ENCODE results near the gene CD151. TPM values are rescaled to one million over a fixed set of nuclear protein-coding genes. Genes with fewer than 3 reads are reported as not detected.

The CD151 gene
- total RNA-seq, 1 experiment from 2014 or later, result 892 TPM

- no peak for DNase-seq (ENCODE audit: low spot score)
Observed at GRCh38 chr11:815675-816432, 16.9 kb upstream of the CD151 start.

GRCh38 chr11:816433-816779 lies 16.3 kb upstream of the CD151 start:
- no peak for DNase-seq (ENCODE audit: low spot score)

- DNase-seq (ENCODE audit: low spot score), result peak; percentile 46
Observed at GRCh38 chr11:818396-819128, 14.2 kb upstream of the CD151 start, which contains the start of gene PNPLA2. Gene PNPLA2, plus strand, starts transcription at chr11:818914. Its CDS starts 805 bp downstream, at chr11:819719.

- DNase-seq (ENCODE audit: low spot score), result peak; percentile 70
Observed at GRCh38 chr11:819129-819931, 13.4 kb upstream of the CD151 start.

GRCh38 chr11:819943-820649 lies 12.7 kb upstream of the CD151 start:
- DNase-seq (ENCODE audit: low spot score), result peak; percentile 88

- peak; percentile 95 for DNase-seq (ENCODE audit: low spot score)
Observed at GRCh38 chr11:820655-821511, 11.9 kb upstream of the CD151 start.

GRCh38 chr11:821512-822371 lies 11.0 kb upstream of the CD151 start:
- peak; percentile 60 for DNase-seq (ENCODE audit: low spot score)

- DNase-seq (ENCODE audit: low spot score), result no peak
Observed at GRCh38 chr11:823441-824291, 9.1 kb upstream of the CD151 start.

- no peak for DNase-seq (ENCODE audit: low spot score)
Observed at GRCh38 chr11:824292-824880, 8.4 kb upstream of the CD151 start.

GRCh38 chr11:824942-825341 lies 7.8 kb upstream of the CD151 start:
- DNase-seq (ENCODE audit: low spot score), result no peak

- DNase-seq (ENCODE audit: low spot score), result no peak
Observed at GRCh38 chr11:825366-826226, 7.2 kb upstream of the CD151 start.

GRCh38 chr11:826227-826621 lies 6.5 kb upstream of the CD151 start:
- DNase-seq (ENCODE audit: low spot score), result no peak

GRCh38 chr11:826836-827145 lies 6.0 kb upstream of the CD151 start:
- no peak for DNase-seq (ENCODE audit: low spot score)

GRCh38 chr11:827146-827896 lies 5.4 kb upstream of the CD151 start:
- DNase-seq (ENCODE audit: low spot score), result no peak

- DNase-seq (ENCODE audit: low spot score), result no peak
Observed at GRCh38 chr11:827897-828192, 4.9 kb upstream of the CD151 start, which contains the start of gene CRACR2B. Gene CRACR2B, plus strand, starts transcription at chr11:827919. Its CDS starts 689 bp downstream, at chr11:828608.

GRCh38 chr11:828506-829175 lies 4.1 kb upstream of the CD151 start:
- DNase-seq (ENCODE audit: low spot score), result no peak
